ENCODE data around the gene ZFYVE28.

DNA sequence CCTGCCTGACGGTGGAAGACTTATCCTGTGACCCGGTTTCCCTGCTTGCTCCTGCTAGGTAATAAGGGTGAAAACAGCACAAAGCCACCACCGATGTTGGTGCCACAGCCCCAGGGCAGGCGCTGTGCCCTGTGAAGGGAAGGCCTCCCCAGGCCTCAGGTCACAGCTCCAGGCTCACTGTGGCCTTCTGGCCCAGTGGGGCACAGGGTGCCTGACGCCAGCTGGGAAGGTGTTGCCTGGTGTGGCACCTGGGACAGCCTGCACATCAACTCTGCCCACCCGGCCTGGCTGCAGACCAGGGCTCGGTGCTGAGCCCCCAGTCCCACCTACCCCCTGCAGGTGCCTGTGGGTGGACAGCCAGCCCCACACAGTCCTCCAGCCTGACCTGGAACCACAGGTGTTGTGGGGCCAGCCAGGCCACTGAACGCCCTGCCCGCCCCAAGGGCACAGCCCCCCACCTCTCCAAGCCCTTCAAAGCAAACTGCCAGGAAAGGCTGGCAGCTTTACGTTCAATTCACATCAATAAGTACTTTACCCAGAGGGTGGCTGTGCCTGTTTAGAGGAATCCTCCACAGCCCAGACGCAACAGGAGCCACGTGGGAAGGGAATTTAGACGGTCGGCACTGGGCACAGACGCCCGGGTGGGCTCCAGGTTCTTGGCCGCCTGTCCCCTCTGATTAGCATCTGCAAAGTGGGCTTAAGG lies 54.3 kb downstream of the ZFYVE28 start:
- TF ChIP-seq, protein P1, sequence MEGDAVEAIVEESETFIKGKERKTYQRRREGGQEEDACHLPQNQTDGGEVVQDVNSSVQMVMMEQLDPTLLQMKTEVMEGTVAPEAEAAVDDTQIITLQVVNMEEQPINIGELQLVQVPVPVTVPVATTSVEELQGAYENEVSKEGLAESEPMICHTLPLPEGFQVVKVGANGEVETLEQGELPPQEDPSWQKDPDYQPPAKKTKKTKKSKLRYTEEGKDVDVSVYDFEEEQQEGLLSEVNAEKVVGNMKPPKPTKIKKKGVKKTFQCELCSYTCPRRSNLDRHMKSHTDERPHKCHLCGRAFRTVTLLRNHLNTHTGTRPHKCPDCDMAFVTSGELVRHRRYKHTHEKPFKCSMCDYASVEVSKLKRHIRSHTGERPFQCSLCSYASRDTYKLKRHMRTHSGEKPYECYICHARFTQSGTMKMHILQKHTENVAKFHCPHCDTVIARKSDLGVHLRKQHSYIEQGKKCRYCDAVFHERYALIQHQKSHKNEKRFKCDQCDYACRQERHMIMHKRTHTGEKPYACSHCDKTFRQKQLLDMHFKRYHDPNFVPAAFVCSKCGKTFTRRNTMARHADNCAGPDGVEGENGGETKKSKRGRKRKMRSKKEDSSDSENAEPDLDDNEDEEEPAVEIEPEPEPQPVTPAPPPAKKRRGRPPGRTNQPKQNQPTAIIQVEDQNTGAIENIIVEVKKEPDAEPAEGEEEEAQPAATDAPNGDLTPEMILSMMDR (conservative IDR thresholded peaks at IDR 0.05 in 1 of 2, IDR thresholded peaks at IDR 0.05 in 1 of 2; ENCODE audit: extremely low read depth in 1 of 2, insufficient read depth in 1 of 2, low read depth in 1 of 2, low read length in 2 of 2): no peak
- no peak for TF ChIP-seq EZH2 (IDR thresholded peaks at IDR 0.05; ENCODE audit: borderline replicate concordance, low read length)

Measured in mammary epithelial cell (primary cell).